Panc1 (cell line): Measurements from ENCODE around the gene TPRN. TPM values are rescaled to one million over a fixed set of nuclear protein-coding genes. Genes with fewer than 3 reads are reported as not detected.
A peak's percentile ranks its signal among the peaks of the same experiment; 100 is the strongest.

Source experiments
- ATAC-seq: fragments of 200-7000 bp; cut with Tn5 transposase; 2 replicates; pipeline ENCODE4 v1.9.1; 2020; ENCODE audit warnings: mild to moderate bottlenecking, moderate library complexity
- BruUV-seq: library from RNA; stranded (reverse); fragments of 400-500 nt; replicated peaks from 2 replicates; lab custom pipeline; 2021; lab: Mats Ljungman, UMichigan
- CTCF ChIA-PET: fragments of 300-600 bp; sonication (Branson Sonifier 250); formaldehyde crosslinking; loops from one replicate; lab custom pipeline; 2022; ENCODE audit warnings: antibody characterized with exemption; lab: Charles Lee
- POLR2A ChIA-PET: fragments of 300-600 bp; sonication (Branson Sonifier 250); formaldehyde crosslinking; loops from one replicate; lab custom pipeline; 2022; ENCODE audit warnings: antibody characterized with exemption; lab: Charles Lee
- DNase-seq: peaks from one replicate; pipeline ENCODE4 v3.0.0-alpha.2; 2010; ENCODE audit warnings: low read depth, low spot score
- H3K27ac ChIP-seq: 2 replicates; pipeline ENCODE4 v1.5.1; 2011; ENCODE audit warnings: mild to moderate bottlenecking, low read length, inconsistent platforms
- H3K27me3 ChIP-seq: fragments of 200-500 bp; sonication (Bioruptor generic); 2 replicates; pipeline ENCODE4 v1.6.0; 2014; ENCODE audit warnings: low read length, inconsistent platforms; ENCODE audit not compliant: control insufficient read depth, insufficient read depth
- H3K36me3 ChIP-seq: fragments of 200-500 bp; sonication (Bioruptor generic); 2 replicates; pipeline ENCODE4 v1.5.1; 2014; ENCODE audit warnings: inconsistent platforms, mild to moderate bottlenecking, low read length, moderate library complexity; ENCODE audit not compliant: control insufficient read depth, insufficient read depth
- H3K4me1 ChIP-seq: 2 replicates; pipeline ENCODE4 v1.5.1; 2011; ENCODE audit warnings: inconsistent platforms, mild to moderate bottlenecking, low read length, moderate library complexity; ENCODE audit not compliant: control insufficient read depth, insufficient read depth
- H3K4me3 ChIP-seq, 2 experiments: 2 replicates each; pipeline ENCODE4 v1.5.1; 2011 to 2012; ENCODE audit warnings: low read depth in 2 of 2, low read length in 2 of 2, mild to moderate bottlenecking in 2 of 2, inconsistent platforms in 1 of 2, moderate library complexity in 1 of 2
- H3K9me3 ChIP-seq: fragments of 200-500 bp; sonication (Bioruptor generic); 2 replicates; pipeline ENCODE4 v1.5.1; 2014; ENCODE audit warnings: low read depth, mild to moderate bottlenecking, inconsistent platforms, low read length, moderate library complexity; ENCODE audit not compliant: control insufficient read depth, insufficient read depth
- POLR2AphosphoS5 ChIP-seq: IDR thresholded peaks from 2 replicates; pipeline ENCODE4 v1.6.1; 2012; ENCODE audit warnings: mild to moderate bottlenecking, low read depth, low read length, moderate library complexity
- REST ChIP-seq, 2 experiments: IDR thresholded peaks; 2 replicates each; pipeline ENCODE4 v1.6.1; 2011 to 2012; ENCODE audit warnings: low read depth in 2 of 2, control low read depth in 1 of 2, low read length in 1 of 2, mild to moderate bottlenecking in 1 of 2, moderate library complexity in 1 of 2; ENCODE audit not compliant: insufficient read depth in 1 of 2
- SIN3A ChIP-seq: IDR thresholded peaks from 2 replicates; pipeline ENCODE4 v1.6.1; 2012; ENCODE audit warnings: low read depth, mild to moderate bottlenecking, low read length, moderate library complexity, borderline replicate concordance; ENCODE audit not compliant: insufficient read depth
- TCF7L2 ChIP-seq: IDR thresholded peaks from 2 replicates; pipeline ENCODE4 v1.6.1; 2011; ENCODE audit warnings: mild to moderate bottlenecking, low read depth, low read length, inconsistent platforms
- in situ Hi-C: cut with HindIII; loops from 2 replicates; pipeline ENCODE4 v1.10.0; 2016; ENCODE audit warnings: low sequenced_read_pairs, low pct_unique_long_range_greater_than_20kb
- intact Hi-C: fragments of 100-400 bp; cut with micrococcal nuclease; formaldehyde crosslinking; loops from one replicate; pipeline ENCODE4 v1.10.0; 2022; ENCODE audit not compliant: unreplicated experiment
- total RNA-seq: library from RNA; stranded (reverse); gene quantifications from one replicate; pipeline ENCODE4 v1.2.1, GENCODE V29; 2021; ENCODE audit not compliant: unreplicated experiment
- TF ChIP-seq, protein P1 (sequence below): fragments of 450-650 bp; IDR thresholded peaks from 2 replicates; pipeline ENCODE4 v1.5.1; 2017; ENCODE audit warnings: mild to moderate bottlenecking

The TPRN gene
- total RNA-seq, 1 experiment from 2014 or later = 21.7 TPM

GRCh38 chr9:137157618-137158415 is 42.7 kb downstream of the TPRN start:
- TF ChIP-seq, protein P1, sequence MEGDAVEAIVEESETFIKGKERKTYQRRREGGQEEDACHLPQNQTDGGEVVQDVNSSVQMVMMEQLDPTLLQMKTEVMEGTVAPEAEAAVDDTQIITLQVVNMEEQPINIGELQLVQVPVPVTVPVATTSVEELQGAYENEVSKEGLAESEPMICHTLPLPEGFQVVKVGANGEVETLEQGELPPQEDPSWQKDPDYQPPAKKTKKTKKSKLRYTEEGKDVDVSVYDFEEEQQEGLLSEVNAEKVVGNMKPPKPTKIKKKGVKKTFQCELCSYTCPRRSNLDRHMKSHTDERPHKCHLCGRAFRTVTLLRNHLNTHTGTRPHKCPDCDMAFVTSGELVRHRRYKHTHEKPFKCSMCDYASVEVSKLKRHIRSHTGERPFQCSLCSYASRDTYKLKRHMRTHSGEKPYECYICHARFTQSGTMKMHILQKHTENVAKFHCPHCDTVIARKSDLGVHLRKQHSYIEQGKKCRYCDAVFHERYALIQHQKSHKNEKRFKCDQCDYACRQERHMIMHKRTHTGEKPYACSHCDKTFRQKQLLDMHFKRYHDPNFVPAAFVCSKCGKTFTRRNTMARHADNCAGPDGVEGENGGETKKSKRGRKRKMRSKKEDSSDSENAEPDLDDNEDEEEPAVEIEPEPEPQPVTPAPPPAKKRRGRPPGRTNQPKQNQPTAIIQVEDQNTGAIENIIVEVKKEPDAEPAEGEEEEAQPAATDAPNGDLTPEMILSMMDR = no peak
- TF ChIP-seq TCF7L2 (no peak), SIN3A (no peak), POLR2AphosphoS5 (no peak)
- BruUV-seq = no TSS peak
- Histone ChIP-seq H3K27me3 (no peaks in the 10 kb centered on the region), H3K4me1 (peaks cover 4% of the 10 kb centered on the region; the same call in 1 of the 2 replicates), H3K4me3 (no peak overlapping the region), H3K9me3 (no peaks in the 10 kb centered on the region), H3K36me3 (no peaks in the 10 kb centered on the region), H3K27ac (no peak overlapping the region)
- DNase-seq = no peak
- CTCF ChIA-PET = interaction anchor here (0.7 kb wide), 1 partner anchor 17 kb away, joined by 4 read pairs; no protein-coding TSS in a partner anchor
- intact Hi-C loops = no loop called here
- POLR2A ChIA-PET = interaction anchor here (0.7 kb wide), 1 partner anchor 25 kb away, joined by 5 read pairs; no protein-coding TSS in a partner anchor
- in situ Hi-C loops = no loop called here
- no peak for ATAC-seq

DNA sequence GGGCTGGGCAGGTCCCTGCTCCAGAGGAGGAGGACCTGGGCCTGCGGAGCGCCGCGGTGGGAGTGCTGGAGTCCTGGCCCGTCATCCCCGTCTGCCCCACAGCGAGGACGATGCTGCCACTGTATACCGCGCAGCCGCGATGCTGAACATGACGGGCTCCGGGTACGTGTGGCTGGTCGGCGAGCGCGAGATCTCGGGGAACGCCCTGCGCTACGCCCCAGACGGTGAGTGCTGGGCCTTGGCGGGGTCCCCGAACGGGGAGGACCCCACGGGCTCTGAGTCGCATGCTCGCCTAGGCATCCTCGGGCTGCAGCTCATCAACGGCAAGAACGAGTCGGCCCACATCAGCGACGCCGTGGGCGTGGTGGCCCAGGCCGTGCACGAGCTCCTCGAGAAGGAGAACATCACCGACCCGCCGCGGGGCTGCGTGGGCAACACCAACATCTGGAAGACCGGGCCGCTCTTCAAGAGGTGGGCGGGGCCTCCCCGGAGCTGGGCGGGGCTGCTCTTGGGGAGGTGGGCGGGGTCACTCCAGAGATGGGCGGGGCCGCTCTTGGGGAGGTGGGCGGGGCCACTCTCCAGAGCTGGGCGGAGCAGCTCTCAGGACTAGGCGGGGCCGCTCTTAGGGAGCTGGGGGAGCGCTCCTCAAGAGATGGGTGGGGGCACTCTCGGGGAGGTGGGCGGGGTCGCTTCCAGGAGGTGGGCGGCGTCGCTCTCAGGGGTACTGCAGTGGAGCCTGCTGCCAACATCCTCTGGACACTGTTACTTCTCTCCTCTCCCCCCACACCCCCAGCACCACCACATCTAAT is 43.8 kb downstream of the TPRN start:
- TF ChIP-seq SIN3A = no peak
- TF ChIP-seq REST (IDR thresholded peaks at IDR 0.05; ENCODE audit: insufficient read depth in 1 of 2, low read depth in 2 of 2, low read length in 1 of 2) = no peak
- no peak for TF ChIP-seq POLR2AphosphoS5
- TF ChIP-seq, protein P1 = no peak
- TF ChIP-seq TCF7L2 = no peak
- ATAC-seq (peak; percentile 74), DNase-seq (no peak)
- Histone ChIP-seq H3K9me3 (no peaks in the 10 kb centered on the region), H3K27me3 (no peaks in the 10 kb centered on the region), H3K27ac (no peak overlapping the region), H3K4me3 (peak overlapping the region; percentile 38 to 57), H3K4me1 (peaks cover 4% of the 10 kb centered on the region; the same call in 1 of the 2 replicates), H3K36me3 (no peaks in the 10 kb centered on the region)
- in situ Hi-C loops = no loop called here
- ChIA-PET POLR2A (interaction anchor here (0.7 kb wide), 1 partner anchor 97 kb away, joined by 17 read pairs; no protein-coding TSS in a partner anchor), CTCF (no interaction called here)
- no TSS peak for BruUV-seq
- intact Hi-C loops = no loop called here
